ENCODE data around the gene MGRN1. TPM values are rescaled to one million over a fixed set of nuclear protein-coding genes. Genes with fewer than 3 reads are reported as not detected.

Gene MGRN1
- total and polyA plus RNA-seq, 2 of the 13 experiments (the other 11 are each of a cell fraction or from before 2014, with no cell fraction given) = 11.9 to 12.6 TPM

- TF ChIP-seq ERF (CRISPR knock-in tag; IDR thresholded peaks at IDR 0.05) = 0 out of 2 replicates have a peak, but pooled peaks have one; percentile 14
- peak; percentile 2; the same call in 1 of the 2 replicates for TF ChIP-seq ZNF574 (CRISPR knock-in tag; IDR thresholded peaks at IDR 0.05)
- peak; percentile 42; the same call in 1 of the 2 replicates for TF ChIP-seq RFXAP (CRISPR knock-in tag; IDR thresholded peaks at IDR 0.05; ENCODE audit: borderline replicate concordance)
- TF ChIP-seq, protein P1, sequence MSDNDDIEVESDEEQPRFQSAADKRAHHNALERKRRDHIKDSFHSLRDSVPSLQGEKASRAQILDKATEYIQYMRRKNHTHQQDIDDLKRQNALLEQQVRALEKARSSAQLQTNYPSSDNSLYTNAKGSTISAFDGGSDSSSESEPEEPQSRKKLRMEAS (IDR thresholded peaks at IDR 0.05) = peak; percentile 47; the same call in 1 of the 2 replicates
- 0 out of 2 replicates have a peak, but pooled peaks have one; percentile 32 for TF ChIP-seq EEA1 (CRISPR knock-in tag; IDR thresholded peaks at IDR 0.05; ENCODE audit: borderline replicate concordance)
- TF ChIP-seq, protein P2, sequence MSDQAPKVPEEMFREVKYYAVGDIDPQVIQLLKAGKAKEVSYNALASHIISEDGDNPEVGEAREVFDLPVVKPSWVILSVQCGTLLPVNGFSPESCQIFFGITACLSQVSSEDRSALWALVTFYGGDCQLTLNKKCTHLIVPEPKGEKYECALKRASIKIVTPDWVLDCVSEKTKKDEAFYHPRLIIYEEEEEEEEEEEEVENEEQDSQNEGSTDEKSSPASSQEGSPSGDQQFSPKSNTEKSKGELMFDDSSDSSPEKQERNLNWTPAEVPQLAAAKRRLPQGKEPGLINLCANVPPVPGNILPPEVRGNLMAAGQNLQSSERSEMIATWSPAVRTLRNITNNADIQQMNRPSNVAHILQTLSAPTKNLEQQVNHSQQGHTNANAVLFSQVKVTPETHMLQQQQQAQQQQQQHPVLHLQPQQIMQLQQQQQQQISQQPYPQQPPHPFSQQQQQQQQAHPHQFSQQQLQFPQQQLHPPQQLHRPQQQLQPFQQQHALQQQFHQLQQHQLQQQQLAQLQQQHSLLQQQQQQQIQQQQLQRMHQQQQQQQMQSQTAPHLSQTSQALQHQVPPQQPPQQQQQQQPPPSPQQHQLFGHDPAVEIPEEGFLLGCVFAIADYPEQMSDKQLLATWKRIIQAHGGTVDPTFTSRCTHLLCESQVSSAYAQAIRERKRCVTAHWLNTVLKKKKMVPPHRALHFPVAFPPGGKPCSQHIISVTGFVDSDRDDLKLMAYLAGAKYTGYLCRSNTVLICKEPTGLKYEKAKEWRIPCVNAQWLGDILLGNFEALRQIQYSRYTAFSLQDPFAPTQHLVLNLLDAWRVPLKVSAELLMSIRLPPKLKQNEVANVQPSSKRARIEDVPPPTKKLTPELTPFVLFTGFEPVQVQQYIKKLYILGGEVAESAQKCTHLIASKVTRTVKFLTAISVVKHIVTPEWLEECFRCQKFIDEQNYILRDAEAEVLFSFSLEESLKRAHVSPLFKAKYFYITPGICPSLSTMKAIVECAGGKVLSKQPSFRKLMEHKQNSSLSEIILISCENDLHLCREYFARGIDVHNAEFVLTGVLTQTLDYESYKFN (CRISPR knock-in tag; conservative IDR thresholded peaks at IDR 0.05) = no peak; the same call in 1 of the 2 replicates
- no peak for TF ChIP-seq NONO (IDR thresholded peaks at IDR 0.05)
- TF ChIP-seq NONO (CRISPR knock-in tag; conservative IDR thresholded peaks at IDR 0.05) = peak; percentile 62; the same call in 1 of the 2 replicates
- TF ChIP-seq CREB1 (IDR thresholded peaks at IDR 0.05) = peak; percentile 75
- no peak for TF ChIP-seq CREB1 (CRISPR knock-in tag; IDR thresholded peaks at IDR 0.05)
- TF ChIP-seq ZFP36L1 (CRISPR knock-in tag; IDR thresholded peaks at IDR 0.05) = peak; percentile 23; the same call in 1 of the 2 replicates
- peak; percentile 76; the same call in 1 of the 2 replicates for TF ChIP-seq HNRNPL (IDR thresholded peaks at IDR 0.05; ENCODE audit: low read depth, low read length)
- peak; percentile 59 for TF ChIP-seq GABPB1 (CRISPR knock-in tag; IDR thresholded peaks at IDR 0.05)
- TF ChIP-seq HDAC2 (CRISPR knock-in tag; IDR thresholded peaks at IDR 0.05) = peak; percentile 30; the same call in 1 of the 2 replicates
- TF ChIP-seq ZNF644 (CRISPR knock-in tag; IDR thresholded peaks at IDR 0.05; ENCODE audit: low read depth) = no peak
- peak; percentile 72; the same call in 1 of the 2 replicates for TF ChIP-seq BRF2 (CRISPR knock-in tag; IDR thresholded peaks at IDR 0.05)
- TF ChIP-seq, protein P3, sequence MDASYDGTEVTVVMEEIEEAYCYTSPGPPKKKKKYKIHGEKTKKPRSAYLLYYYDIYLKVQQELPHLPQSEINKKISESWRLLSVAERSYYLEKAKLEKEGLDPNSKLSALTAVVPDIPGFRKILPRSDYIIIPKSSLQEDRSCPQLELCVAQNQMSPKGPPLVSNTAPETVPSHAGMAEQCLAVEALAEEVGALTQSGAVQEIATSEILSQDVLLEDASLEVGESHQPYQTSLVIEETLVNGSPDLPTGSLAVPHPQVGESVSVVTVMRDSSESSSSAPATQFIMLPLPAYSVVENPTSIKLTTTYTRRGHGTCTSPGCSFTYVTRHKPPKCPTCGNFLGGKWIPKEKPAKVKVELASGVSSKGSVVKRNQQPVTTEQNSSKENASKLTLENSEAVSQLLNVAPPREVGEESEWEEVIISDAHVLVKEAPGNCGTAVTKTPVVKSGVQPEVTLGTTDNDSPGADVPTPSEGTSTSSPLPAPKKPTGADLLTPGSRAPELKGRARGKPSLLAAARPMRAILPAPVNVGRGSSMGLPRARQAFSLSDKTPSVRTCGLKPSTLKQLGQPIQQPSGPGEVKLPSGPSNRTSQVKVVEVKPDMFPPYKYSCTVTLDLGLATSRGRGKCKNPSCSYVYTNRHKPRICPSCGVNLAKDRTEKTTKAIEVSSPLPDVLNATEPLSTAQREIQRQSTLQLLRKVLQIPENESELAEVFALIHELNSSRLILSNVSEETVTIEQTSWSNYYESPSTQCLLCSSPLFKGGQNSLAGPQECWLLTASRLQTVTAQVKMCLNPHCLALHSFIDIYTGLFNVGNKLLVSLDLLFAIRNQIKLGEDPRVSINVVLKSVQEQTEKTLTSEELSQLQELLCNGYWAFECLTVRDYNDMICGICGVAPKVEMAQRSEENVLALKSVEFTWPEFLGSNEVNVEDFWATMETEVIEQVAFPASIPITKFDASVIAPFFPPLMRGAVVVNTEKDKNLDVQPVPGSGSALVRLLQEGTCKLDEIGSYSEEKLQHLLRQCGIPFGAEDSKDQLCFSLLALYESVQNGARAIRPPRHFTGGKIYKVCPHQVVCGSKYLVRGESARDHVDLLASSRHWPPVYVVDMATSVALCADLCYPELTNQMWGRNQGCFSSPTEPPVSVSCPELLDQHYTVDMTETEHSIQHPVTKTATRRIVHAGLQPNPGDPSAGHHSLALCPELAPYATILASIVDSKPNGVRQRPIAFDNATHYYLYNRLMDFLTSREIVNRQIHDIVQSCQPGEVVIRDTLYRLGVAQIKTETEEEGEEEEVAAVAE (CRISPR knock-in tag; IDR thresholded peaks at IDR 0.05; ENCODE audit: borderline replicate concordance) = 0 out of 2 replicates have a peak, but pooled peaks have one; percentile 16
Observed at GRCh38 chr16:4693296-4693955, 68.8 kb downstream of the MGRN1 start, which contains the start of gene NUDT16L1 (continued).

All from HepG2 (cell line).